ENCODE results near the gene RETN.

The RETN gene

GRCh38 chr19:7681340-7682174, 12.7 kb downstream of the RETN start:
- in situ Hi-C loops (cut with MboI; ENCODE audit: low sequenced_read_pairs): loop anchor here (10.0 kb wide), 2 partner anchors 107 to 113 kb away; no protein-coding TSS in a partner anchor

- in situ Hi-C loops (cut with MboI; ENCODE audit: low sequenced_read_pairs): loop anchor here (10.0 kb wide), 2 partner anchors 108 to 112 kb away; no protein-coding TSS in a partner anchor
These were observed 13.5 kb downstream of the RETN start for GRCh38 chr19:7682175-7682855.

- in situ Hi-C loops (cut with MboI; ENCODE audit: low sequenced_read_pairs): loop anchor here (10.0 kb wide), 2 partner anchors 109 to 111 kb away; no protein-coding TSS in a partner anchor
These were observed 16.9 kb downstream of the RETN start for GRCh38 chr19:7685546-7686445.

GRCh38 chr19:7687177-7687576, 18.3 kb downstream of the RETN start:
- in situ Hi-C loops (cut with MboI; ENCODE audit: low sequenced_read_pairs): loop anchor here (10.0 kb wide), 2 partner anchors 108 to 112 kb away; no protein-coding TSS in a partner anchor

- in situ Hi-C loops (cut with MboI; ENCODE audit: low sequenced_read_pairs): loop anchor here (10.0 kb wide), 2 partner anchors 106 to 114 kb away; no protein-coding TSS in a partner anchor
These were observed 20.3 kb downstream of the RETN start for GRCh38 chr19:7689165-7689564.

- in situ Hi-C loops (cut with MboI; ENCODE audit: low sequenced_read_pairs): no loop called here
These were observed 22.0 kb downstream of the RETN start for GRCh38 chr19:7690779-7691258.

GRCh38 chr19:7691497-7691896, 22.6 kb downstream of the RETN start:
- in situ Hi-C loops (cut with MboI; ENCODE audit: low sequenced_read_pairs): no loop called here

- in situ Hi-C loops (cut with MboI; ENCODE audit: low sequenced_read_pairs): no loop called here
These were observed 23.7 kb downstream of the RETN start for GRCh38 chr19:7692417-7693088.

- in situ Hi-C loops (cut with MboI; ENCODE audit: low sequenced_read_pairs): no loop called here
These were observed 25.6 kb downstream of the RETN start for GRCh38 chr19:7694499-7694898.

- in situ Hi-C loops (cut with MboI; ENCODE audit: low sequenced_read_pairs): no loop called here
These were observed 29.0 kb downstream of the RETN start for GRCh38 chr19:7697721-7698287.

- in situ Hi-C loops (cut with MboI; ENCODE audit: low sequenced_read_pairs): no loop called here
These were observed 29.7 kb downstream of the RETN start for GRCh38 chr19:7698583-7698982.

GRCh38 chr19:7699003-7699402, 30.2 kb downstream of the RETN start:
- in situ Hi-C loops (cut with MboI; ENCODE audit: low sequenced_read_pairs): no loop called here

- in situ Hi-C loops (cut with MboI; ENCODE audit: low sequenced_read_pairs): no loop called here
These were observed 30.9 kb downstream of the RETN start for GRCh38 chr19:7699417-7700401.

GRCh38 chr19:7701049-7701653, 32.3 kb downstream of the RETN start:
- in situ Hi-C loops (cut with MboI; ENCODE audit: low sequenced_read_pairs): no loop called here

GRCh38 chr19:7701654-7702457, 33.0 kb downstream of the RETN start, which contains the start of gene FCER2:
TSS of gene FCER2 (minus strand) at chr19:7702131. CDS start at chr19:7699760, 2,371 bp downstream.
- in situ Hi-C loops (cut with MboI; ENCODE audit: low sequenced_read_pairs): no loop called here

- in situ Hi-C loops (cut with MboI; ENCODE audit: low sequenced_read_pairs): no loop called here
These were observed 34.5 kb downstream of the RETN start for GRCh38 chr19:7703332-7703731.
